Activated T-helper 9 cell treated with anti-CD3 and anti-CD28 coated beads, Interleukin-2, amount 50 U/mL, for 16 hours (primary cell): ENCODE measurements around the gene OBSL1.

Experiments
- DNase-seq: peaks from one replicate; pipeline ENCODE4 v3.0.0-alpha.2; 2020; ENCODE audit warnings: low read depth

OBSL1 gene

GRCh38 chr2:219512524-219513216 lies 58.7 kb downstream of the OBSL1 start:
- no peak for DNase-seq

GRCh38 chr2:219511547-219512325 lies 59.6 kb downstream of the OBSL1 start:
- no peak for DNase-seq

GRCh38 chr2:219510512-219511135 lies 60.7 kb downstream of the OBSL1 start:
- DNase-seq: no peak

- peak; percentile 20 for DNase-seq
Observed at GRCh38 chr2:219509780-219510511, 61.4 kb downstream of the OBSL1 start.

GRCh38 chr2:219508971-219509779 lies 62.2 kb downstream of the OBSL1 start:
- no peak for DNase-seq

GRCh38 chr2:219508444-219508734 lies 63.0 kb downstream of the OBSL1 start:
- no peak for DNase-seq

- DNase-seq: no peak
Observed at GRCh38 chr2:219507581-219508443, 63.5 kb downstream of the OBSL1 start.

- no peak for DNase-seq
Observed at GRCh38 chr2:219506802-219507526, 64.4 kb downstream of the OBSL1 start.

- no peak for DNase-seq
Observed at GRCh38 chr2:219506153-219506801, 65.1 kb downstream of the OBSL1 start.

GRCh38 chr2:219505585-219505984 lies 65.8 kb downstream of the OBSL1 start:
- DNase-seq: no peak

GRCh38 chr2:219502618-219503017 lies 68.7 kb downstream of the OBSL1 start:
- no peak for DNase-seq

GRCh38 chr2:219501849-219502248 lies 69.5 kb downstream of the OBSL1 start:
- DNase-seq: no peak
